ENCODE results near the gene FAM228B.
"Not testable (repeated sequence)": the region's sequence is repeated elsewhere in the genome, so short reads cannot be mapped to it uniquely, and the experiment has no call there.

The FAM228B gene

DNA sequence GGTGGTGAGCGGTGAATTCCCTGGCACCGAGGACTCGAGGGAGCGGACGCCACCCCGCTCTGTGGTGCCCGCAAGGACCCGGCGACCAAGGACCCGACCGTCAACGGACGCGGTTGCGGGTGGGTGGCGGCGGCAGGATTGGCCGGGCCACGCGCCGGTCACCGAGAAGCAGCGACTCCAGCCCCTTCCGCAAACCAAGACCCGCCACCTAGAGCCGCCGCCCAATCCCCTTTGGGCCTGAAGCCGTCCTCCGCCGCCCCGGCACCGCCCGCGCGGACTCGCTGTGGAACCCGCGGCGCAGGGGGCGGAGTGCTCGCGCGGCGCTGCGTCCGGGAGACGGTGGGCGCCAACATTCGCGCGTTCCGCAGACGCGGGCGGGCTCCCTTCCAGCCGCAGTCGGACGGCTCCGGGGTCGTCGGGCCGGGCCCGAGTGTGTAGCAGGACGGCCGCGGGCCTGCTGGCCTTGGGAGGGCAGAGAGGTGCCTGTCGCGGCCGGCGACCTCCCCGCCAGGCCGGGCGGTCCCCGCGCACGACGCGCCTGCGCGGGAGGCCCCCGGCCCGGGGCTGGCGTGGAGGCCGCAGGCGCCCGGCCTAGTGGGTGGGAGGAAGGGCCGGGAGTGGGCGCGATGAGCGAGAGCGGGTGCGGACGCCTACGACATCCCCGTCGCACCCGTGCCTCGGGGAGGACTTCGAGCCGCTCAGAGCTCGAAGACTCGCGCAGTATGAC is at the start of gene FAM228B, which contains the start of gene PFN4:
Gene FAM228B, plus strand, starts transcription at position 275 of the 727 bp plus-strand sequence. CDS start 893 bp downstream, outside the sequence.
Gene PFN4, minus strand, starts transcription at position 140 of the 727 bp plus-strand sequence. CDS start 799 bp downstream, outside the sequence.
- DNase-seq: peak; percentile 88

DNA sequence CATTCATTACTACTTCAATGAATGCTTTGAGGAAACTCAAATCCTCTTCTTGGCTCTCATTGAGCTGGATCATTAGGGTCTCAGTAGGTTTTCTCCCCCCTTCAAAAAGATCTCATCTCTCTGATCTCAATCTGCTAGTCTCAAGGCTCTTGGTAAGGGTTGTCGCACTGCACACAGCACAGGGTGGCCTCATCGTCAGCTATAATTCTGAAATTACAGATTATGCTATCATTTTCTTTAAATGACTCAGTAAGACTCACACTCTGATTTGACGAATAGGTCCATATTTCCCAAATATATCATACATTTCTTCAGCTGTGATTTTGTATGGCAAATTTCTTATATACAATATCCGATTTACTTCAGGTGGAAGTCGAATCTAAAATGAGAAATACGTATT is 49.5 kb upstream of the FAM228B start:
- DNase-seq: no peak

GRCh38 chr2:24075259-24075658 is 48.0 kb upstream of the FAM228B start:
- no peak for DNase-seq

DNA sequence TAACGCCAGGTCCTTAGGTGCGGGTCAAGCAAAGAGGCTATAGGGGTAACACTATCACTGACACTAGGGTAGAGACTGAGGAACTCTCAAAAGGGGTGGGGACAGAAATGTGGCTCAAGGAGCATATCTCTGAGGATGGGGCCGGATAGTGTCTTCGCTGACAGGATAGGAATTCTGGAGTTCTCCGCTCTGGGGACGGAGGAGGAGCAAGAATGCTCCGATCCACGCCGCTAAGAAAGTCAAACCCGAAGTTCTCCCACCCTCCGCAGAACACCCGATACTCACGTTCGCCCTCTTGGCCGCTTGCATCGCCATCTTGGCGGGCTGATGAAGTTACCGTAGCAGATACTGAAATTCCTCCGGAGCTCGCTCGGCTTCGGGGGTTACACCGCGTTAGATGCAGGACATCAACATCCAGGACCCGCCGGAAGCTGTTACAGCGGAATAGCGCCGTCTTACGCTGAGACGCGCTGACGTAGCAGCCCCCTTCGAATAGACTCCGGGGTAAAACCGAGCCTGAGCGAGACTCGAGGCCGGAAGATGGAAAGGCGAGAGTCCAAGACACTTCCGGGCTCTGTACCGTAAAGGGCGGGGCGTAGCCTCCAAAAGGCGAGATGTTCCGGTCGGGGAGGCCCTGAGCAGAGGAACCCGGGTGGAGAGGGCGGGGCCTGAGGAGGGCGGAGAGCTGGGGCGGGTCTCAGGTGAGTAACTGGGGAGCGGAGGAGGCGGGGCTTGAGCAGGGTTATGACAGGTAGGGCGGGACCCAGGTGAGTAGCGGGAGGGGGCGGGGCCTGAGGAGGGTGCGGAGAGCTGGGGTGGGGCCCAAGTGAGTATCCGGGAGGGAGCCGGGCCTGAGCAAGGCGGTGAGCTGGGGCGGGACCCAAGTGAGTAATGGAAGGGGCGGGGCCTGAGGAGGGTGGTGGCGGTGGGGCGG is 47.1 kb upstream of the FAM228B start, which contains the start of gene SF3B6:
Gene SF3B6, minus strand, starts transcription at position 412 of the 934 bp plus-strand sequence. Its CDS starts 97 bp downstream, at position 315.
- peak; percentile 96 for DNase-seq

- DNase-seq: no peak
Measured at GRCh38 chr2:24076849-24077534, 46.3 kb upstream of the FAM228B start.

DNA sequence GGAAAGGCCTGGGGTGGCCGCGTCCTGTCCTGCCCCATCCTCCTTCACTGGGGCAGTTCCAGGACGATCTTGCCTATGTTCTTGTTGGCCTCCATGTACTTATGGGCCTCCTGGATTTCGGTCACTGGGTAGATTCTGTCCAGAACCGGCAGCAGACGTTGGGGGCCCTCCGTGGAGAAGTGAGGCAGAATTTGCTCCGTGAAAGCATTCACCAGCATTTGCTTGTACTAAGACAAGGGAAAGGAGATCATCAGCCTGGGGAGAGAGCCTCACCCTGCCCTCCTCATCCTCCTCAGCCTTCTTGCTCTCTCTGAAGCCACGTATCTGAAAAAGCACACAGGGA is 45.8 kb upstream of the FAM228B start:
- DNase-seq: no peak

- no peak for DNase-seq
Measured at GRCh38 chr2:24077879-24078278, 45.4 kb upstream of the FAM228B start.

- DNase-seq: no peak
Measured at GRCh38 chr2:24080701-24081100, 42.6 kb upstream of the FAM228B start.

GRCh38 chr2:24082787-24083566 is 40.3 kb upstream of the FAM228B start:
- DNase-seq: no peak

- DNase-seq: no peak
Measured at GRCh38 chr2:24083567-24084385, 39.5 kb upstream of the FAM228B start.

DNA sequence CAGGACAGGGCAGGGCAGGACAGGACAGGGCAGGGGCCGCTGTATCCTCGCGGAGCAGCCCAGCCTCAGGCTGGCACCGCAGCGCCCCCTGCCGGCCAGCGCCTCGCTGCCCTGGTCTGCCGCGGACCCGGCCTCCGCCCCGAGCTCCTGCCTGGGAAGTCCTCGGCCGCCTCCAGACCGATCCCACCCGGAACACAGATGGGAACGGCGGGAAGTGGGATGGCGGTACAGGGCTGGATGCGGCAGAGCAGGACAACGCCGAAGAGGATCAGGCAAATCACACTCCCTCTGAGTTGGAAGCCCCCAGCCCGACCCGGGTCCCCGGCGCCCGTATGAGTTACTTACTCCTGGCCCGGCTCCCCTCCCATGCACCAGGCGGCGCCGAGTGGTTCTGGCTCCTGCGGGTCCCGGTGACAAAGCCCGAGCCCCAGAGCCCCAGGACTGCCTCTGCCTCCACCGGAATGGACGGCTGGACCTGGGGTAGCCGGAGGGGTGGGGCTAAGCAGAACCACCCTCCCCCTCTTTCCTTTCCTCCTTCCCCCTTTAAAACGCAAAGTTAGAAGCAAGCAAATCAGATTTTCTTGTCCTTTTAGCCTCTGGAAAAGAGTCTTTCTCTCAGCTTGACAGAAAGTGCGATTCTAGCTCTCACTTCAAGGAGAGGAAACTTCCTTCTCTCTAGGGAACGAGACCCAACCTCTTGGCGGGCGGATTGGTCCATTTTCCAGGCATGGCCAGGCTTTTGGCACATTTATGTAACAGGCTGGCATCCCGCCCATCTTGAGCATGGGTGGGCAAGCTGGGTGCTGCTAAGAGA is 38.7 kb upstream of the FAM228B start, which contains the start of gene TP53I3:
Gene TP53I3, minus strand, starts transcription at position 449 of the 814 bp plus-strand sequence. CDS start 508 bp downstream, outside the sequence.
- DNase-seq: peak; percentile 96

GRCh38 chr2:24085200-24085489 is 38.1 kb upstream of the FAM228B start:
- no peak for DNase-seq

GRCh38 chr2:24086241-24086640 is 37.0 kb upstream of the FAM228B start:
- no peak for DNase-seq

GRCh38 chr2:24087032-24087431 is 36.2 kb upstream of the FAM228B start:
- DNase-seq: no peak

DNA sequence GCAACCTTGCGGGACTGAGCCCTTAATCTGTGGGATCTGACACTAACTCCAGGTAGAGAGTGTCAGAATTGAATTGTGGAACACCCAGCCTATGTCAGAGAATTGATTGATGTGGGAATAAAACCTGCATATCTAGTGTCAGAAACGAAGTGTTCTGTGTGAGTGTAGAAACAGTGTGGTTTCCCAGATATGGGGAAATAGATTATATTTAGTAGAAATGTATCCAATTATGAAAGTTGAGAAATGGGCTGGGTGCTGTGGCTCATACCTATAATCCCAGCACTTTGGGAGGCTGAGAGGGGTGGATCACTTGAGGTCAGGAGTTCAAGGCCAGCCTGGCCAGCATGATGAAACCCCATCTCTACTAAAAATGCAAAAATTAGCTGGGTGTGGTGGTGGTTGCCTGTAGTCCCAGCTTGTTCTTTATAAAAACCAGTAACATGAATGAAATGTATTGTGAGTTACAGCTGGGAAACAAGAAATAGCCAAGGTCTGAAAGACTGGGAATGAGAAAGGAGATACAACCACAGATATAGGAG is 34.4 kb upstream of the FAM228B start:
- DNase-seq: no peak

- DNase-seq: not testable (repeated sequence)
Measured at GRCh38 chr2:24093270-24093669, 30.0 kb upstream of the FAM228B start.

- DNase-seq: not testable (repeated sequence)
Measured at GRCh38 chr2:24095171-24095677, 28.0 kb upstream of the FAM228B start.

DNA sequence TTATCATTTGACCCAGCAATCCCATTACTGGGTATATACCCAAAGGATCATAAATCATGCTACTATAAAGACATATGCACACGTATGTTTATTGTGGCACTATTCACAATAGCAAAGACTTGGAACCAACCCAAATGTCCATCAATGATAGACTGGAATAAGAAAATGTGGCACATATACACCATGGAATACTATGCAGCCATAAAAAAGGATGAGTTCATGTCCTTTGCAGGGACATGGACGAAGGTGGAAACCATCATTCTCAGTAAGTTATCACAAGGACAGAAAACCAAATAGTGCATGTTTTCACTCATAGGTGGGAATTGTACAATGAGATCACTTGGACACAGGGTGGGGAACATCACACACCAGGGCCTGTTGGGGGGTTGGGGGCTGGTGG is 22.5 kb upstream of the FAM228B start:
- not testable (repeated sequence) for DNase-seq

GRCh38 chr2:24101992-24102391 is 21.3 kb upstream of the FAM228B start:
- no peak for DNase-seq

DNA sequence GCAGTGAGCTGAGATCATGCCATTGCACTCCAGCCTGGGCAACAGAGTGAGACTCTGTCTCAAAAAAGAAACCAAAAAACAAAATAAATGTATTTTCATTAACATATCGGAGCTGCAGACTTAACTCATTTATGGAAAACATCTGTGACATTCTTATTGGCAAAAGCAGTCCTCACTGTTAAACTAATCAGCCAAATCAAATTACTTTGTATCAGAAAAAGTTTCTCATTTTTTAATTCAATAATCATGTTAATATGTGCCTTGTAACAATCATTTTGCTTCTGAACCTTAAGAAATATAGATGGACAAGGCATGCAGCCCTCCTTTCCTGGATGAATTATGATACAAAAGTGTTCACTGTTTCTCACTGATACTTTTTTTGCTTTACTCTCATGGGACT is 20.6 kb upstream of the FAM228B start:
- no peak for DNase-seq
